ENCODE data around the gene NEBL. TPM values are rescaled to one million over a fixed set of nuclear protein-coding genes. Genes with fewer than 3 reads are reported as not detected.

NEBL gene
- total and polyA plus RNA-seq, 2 of the 4 experiments (the other 2 are of a cell fraction) = under 0.01 TPM

DNA sequence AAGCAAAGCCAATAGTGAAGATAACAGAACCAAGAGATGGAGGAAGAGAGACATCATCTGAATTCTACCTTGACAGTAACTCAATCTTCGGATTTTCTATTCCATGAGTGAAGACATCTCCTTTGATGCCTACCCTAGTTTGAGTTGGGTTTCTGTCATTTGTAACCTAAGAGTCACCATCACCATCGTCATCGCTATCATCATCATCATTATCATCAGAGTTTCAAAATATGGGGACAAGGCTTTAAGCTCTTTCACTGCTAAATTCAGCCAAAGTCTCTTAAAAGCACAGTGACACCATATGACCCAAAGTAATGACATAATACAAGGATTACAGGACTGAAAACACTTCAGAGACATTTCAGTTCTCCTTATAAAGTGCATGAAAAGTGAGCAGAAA, 57.2 kb downstream of the NEBL start:
- ChIA-PET CTCF (no interaction called here), POLR2A (ENCODE audit: unreplicated experiment) (no interaction called here)
- dilution Hi-C loops (cut with HindIII; ENCODE audit: low sequenced_read_pairs, unreplicated experiment) = no loop called here
- Histone ChIP-seq H4K8ac (ENCODE audit: low read depth in 2 of 2, low read length in 2 of 2) (no peak overlapping the region), H3K56ac (ENCODE audit: extremely low read depth, insufficient read depth, low read length) (no peak overlapping the region), H2BK20ac (ENCODE audit: low read depth, low read length) (no peak overlapping the region), H3K27me3 (ENCODE audit: control insufficient read depth, insufficient read depth, low read length) (no peaks in the 10 kb centered on the region), H3K9me3 (ENCODE audit: control insufficient read depth, insufficient read depth, low read length) (peaks cover 1% of the 10 kb centered on the region; the same call in 1 of the 2 replicates), H3K14ac (replicated peaks; ENCODE audit: low read depth, low read length) (no peak overlapping the region), H3K9ac (ENCODE audit: low read depth, low read length) (no peak overlapping the region), H3K4me3 (ENCODE audit: insufficient read depth, low read depth, low read length) (no peak overlapping the region), H3K18ac (ENCODE audit: low read depth, low read length) (no peak overlapping the region), H3K27ac (ENCODE audit: insufficient read depth, low read length) (no peak overlapping the region), H4K5ac (ENCODE audit: low read depth, low read length) (no peak overlapping the region), H2BK5ac (ENCODE audit: low read depth, low read length, poor library complexity, severe bottlenecking) (no peak overlapping the region), H2BK120ac (ENCODE audit: low read depth, low read length) (no peak overlapping the region), H3K4ac (ENCODE audit: low read depth, low read length) (no peak overlapping the region), H2AFZ (replicated peaks; ENCODE audit: low read length, poor library complexity) (no peak overlapping the region), H2AK9ac (replicated peaks; ENCODE audit: low read depth, low read length, poor library complexity) (no peak overlapping the region), H3K23ac (ENCODE audit: low read depth, low read length) (no peak overlapping the region), H3K9me1 (ENCODE audit: insufficient read depth, low read length) (no peaks in the 10 kb centered on the region), H4K20me1 (ENCODE audit: insufficient read depth, low read length) (no peaks in the 10 kb centered on the region), H3K4me1 (ENCODE audit: control insufficient read depth, insufficient read depth, low read length) (no peaks in the 10 kb centered on the region), H3K4me2 (ENCODE audit: low read depth, low read length) (no peak overlapping the region), H2BK15ac (ENCODE audit: low read depth, low read length) (no peak overlapping the region), H3K79me1 (ENCODE audit: low read depth in 1 of 2, low read length in 2 of 2) (no peaks in the 10 kb centered on the region), H4K91ac (ENCODE audit: insufficient read depth, low read depth, low read length) (no peak overlapping the region), H2AK5ac (ENCODE audit: low read depth, low read length) (no peak overlapping the region), H3K36me3 (ENCODE audit: control insufficient read depth, insufficient read depth, low read length) (no peaks in the 10 kb centered on the region)
- WGBS, 2 experiments (ENCODE audit: extremely low coverage in 2 of 2, insufficient read length in 1 of 2) = no CpG with 5 or more reads among the region's 3 CpGs
- no peak for ATAC-seq (ENCODE audit: low read depth)
- TF ChIP-seq POLR2A (IDR thresholded peaks at IDR 0.05; ENCODE audit: low read depth, low read length) (no peak), MAZ (IDR thresholded peaks at IDR 0.05; ENCODE audit: borderline replicate concordance, low read depth, low read length) (no peak)
- TF ChIP-seq, protein P1, sequence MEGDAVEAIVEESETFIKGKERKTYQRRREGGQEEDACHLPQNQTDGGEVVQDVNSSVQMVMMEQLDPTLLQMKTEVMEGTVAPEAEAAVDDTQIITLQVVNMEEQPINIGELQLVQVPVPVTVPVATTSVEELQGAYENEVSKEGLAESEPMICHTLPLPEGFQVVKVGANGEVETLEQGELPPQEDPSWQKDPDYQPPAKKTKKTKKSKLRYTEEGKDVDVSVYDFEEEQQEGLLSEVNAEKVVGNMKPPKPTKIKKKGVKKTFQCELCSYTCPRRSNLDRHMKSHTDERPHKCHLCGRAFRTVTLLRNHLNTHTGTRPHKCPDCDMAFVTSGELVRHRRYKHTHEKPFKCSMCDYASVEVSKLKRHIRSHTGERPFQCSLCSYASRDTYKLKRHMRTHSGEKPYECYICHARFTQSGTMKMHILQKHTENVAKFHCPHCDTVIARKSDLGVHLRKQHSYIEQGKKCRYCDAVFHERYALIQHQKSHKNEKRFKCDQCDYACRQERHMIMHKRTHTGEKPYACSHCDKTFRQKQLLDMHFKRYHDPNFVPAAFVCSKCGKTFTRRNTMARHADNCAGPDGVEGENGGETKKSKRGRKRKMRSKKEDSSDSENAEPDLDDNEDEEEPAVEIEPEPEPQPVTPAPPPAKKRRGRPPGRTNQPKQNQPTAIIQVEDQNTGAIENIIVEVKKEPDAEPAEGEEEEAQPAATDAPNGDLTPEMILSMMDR (conservative IDR thresholded peaks at IDR 0.05; ENCODE audit: low read depth, low read length) = no peak
- intact Hi-C loops (cut with micrococcal nuclease) = no loop called here
- in situ Hi-C loops (cut with MboI; ENCODE audit: low sequenced_read_pairs) = no loop called here
- DNase-seq = no peak
- no TSS peak for BruUV-seq (replicated peaks)

All from IMR-90 (cell line).